Measurements from ENCODE around the gene ICAM4. TPM values are rescaled to one million over a fixed set of nuclear protein-coding genes. Genes with fewer than 3 reads are reported as not detected.

The ICAM4 gene
- total RNA-seq, 1 donor from 2014 or later, result 0.13 TPM

DNA sequence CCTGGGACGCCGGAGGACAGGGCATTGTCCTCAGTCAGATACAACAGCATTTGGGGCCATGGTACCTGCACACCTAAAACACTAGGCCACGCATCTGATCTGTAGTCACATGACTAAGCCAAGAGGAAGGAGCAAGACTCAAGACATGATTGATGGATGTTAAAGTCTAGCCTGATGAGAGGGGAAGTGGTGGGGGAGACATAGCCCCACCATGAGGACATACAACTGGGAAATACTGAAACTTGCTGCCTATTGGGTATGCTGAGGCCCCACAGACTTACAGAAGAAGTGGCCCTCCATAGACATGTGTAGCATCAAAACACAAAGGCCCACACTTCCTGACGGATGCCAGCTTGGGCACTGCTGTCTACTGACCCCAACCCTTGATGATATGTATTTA, 1.4 kb upstream of the ICAM4 start:
- DNase-seq (ENCODE audit: low read depth), result no peak
- Histone ChIP-seq H3K4me3 (ENCODE audit: low read depth, low read length) (no peak overlapping the region), H3K36me3 (ENCODE audit: control insufficient read depth, insufficient read depth, low read length) (no peaks in the 10 kb centered on the region), H3K27me3 (ENCODE audit: control insufficient read depth, insufficient read depth, low read length) (peaks cover 35% of the 10 kb centered on the region)
- TF ChIP-seq, protein P1, sequence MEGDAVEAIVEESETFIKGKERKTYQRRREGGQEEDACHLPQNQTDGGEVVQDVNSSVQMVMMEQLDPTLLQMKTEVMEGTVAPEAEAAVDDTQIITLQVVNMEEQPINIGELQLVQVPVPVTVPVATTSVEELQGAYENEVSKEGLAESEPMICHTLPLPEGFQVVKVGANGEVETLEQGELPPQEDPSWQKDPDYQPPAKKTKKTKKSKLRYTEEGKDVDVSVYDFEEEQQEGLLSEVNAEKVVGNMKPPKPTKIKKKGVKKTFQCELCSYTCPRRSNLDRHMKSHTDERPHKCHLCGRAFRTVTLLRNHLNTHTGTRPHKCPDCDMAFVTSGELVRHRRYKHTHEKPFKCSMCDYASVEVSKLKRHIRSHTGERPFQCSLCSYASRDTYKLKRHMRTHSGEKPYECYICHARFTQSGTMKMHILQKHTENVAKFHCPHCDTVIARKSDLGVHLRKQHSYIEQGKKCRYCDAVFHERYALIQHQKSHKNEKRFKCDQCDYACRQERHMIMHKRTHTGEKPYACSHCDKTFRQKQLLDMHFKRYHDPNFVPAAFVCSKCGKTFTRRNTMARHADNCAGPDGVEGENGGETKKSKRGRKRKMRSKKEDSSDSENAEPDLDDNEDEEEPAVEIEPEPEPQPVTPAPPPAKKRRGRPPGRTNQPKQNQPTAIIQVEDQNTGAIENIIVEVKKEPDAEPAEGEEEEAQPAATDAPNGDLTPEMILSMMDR (IDR thresholded peaks at IDR 0.05; ENCODE audit: insufficient read depth, low read length, poor library complexity, severe bottlenecking), result no peak

DNA sequence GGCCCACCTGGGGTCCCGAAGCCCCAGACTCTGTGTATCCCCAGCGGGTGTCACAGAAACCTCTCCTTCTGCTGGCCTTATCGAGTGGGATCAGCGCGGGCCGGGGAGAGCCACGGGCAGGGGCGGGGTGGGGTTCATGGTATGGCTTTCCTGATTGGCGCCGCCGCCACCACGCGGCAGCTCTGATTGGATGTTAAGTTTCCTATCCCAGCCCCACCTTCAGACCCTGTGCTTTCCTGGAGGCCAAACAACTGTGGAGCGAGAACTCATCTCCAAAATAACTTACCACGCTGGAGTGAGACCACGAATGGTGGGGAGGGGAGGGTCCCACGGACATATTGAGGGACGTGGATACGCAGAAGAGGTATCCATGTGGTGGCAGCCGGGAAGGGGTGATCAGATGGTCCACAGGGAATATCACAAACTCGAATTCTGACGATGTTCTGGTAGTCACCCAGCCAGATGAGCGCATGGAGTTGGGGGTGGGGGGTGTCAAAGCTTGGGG, 2.0 kb downstream of the ICAM4 start:
- no peak for DNase-seq (ENCODE audit: low read depth)
- Histone ChIP-seq H3K36me3 (ENCODE audit: control insufficient read depth, insufficient read depth, low read length) (no peaks in the 10 kb centered on the region), H3K4me3 (ENCODE audit: low read depth, low read length) (no peak overlapping the region), H3K27me3 (ENCODE audit: control insufficient read depth, insufficient read depth, low read length) (peaks cover 68% of the 10 kb centered on the region)
- TF ChIP-seq, protein P1 (IDR thresholded peaks at IDR 0.05; ENCODE audit: insufficient read depth, low read length, poor library complexity, severe bottlenecking), result no peak

DNA sequence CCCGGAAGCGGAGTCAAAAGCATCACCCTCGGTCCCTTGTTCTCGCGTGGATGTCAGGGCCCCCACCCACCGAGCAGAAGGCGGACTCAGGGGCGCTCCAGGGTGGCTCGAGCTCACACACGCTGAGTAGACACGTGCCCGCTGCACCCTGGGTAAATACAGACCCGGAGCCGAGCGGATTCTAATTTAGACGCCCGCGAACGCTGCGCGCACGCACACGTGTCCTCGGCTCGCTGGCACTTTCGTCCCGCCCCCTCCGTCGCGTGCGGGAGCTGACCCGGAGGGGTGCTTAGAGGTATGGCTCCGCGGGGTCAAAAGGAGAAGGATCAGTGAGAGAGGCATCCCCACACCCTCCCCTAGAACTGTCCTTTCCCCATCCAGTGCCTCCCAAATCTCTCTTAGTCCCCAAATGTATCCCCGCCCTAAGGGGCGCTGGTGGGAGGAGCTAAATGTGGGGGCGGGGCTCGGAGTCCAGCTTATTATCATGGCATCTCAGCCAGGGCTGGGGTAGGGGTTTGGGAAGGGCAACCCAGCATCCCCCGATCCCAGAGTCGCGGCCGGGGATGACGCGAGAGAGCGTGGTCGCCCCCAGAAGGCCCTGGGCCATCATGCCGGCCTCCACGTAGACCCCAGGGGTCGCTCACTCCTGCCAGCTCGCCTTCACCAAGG, 2.5 kb downstream of the ICAM4 start:
- H3K27me3 ChIP-seq (ENCODE audit: control insufficient read depth, insufficient read depth, low read length), result peaks cover 74% of the 10 kb centered on the region
- H3K4me3 ChIP-seq (ENCODE audit: low read depth, low read length), result peak overlapping the region; percentile 14
- no peak for DNase-seq (ENCODE audit: low read depth)

DNA sequence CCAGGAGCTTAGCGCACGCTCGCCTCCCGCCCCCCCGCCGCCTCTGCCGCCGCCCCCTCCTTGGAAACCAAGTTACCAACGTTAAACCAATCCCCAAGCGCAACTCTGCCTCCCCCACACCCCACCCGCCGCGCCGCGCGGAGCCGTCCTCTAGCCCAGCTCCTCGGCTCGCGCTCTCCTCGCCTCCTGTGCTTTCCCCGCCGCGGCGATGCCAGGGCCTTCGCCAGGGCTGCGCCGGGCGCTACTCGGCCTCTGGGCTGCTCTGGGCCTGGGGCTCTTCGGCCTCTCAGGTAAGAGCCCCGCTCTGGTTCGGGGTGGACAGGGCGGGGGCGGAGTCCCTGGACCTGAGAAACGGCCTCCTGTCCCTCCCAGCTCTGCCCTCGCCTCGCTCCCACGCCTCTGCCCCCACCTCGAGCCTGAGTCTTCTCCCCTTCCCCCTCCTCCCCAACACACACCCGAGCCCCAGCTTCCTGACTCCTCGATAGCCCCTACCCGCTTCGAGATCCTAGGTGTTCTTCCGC, 3.1 kb downstream of the ICAM4 start, which contains the start of gene ICAM5:
Gene ICAM5 (plus strand): TSS at position 117 of the 521 bp plus-strand sequence. CDS start 92 bp downstream, at position 209.
- no peak for DNase-seq (ENCODE audit: low read depth)
- TF ChIP-seq, protein P1 (IDR thresholded peaks at IDR 0.05; ENCODE audit: insufficient read depth, low read length, poor library complexity, severe bottlenecking), result no peak
- H3K36me3 ChIP-seq (ENCODE audit: control insufficient read depth, insufficient read depth, low read length), result no peaks in the 10 kb centered on the region
- H3K27me3 ChIP-seq (ENCODE audit: control insufficient read depth, insufficient read depth, low read length), result peaks cover 80% of the 10 kb centered on the region
- peak within 1 kb of the TSS; percentile 14 for H3K4me3 ChIP-seq (ENCODE audit: low read depth, low read length)

More for the DNA sequence above, 2.5 kb downstream of the ICAM4 start:
- no peaks in the 10 kb centered on the region for H3K36me3 ChIP-seq (ENCODE audit: control insufficient read depth, insufficient read depth, low read length)
- TF ChIP-seq, protein P1 (IDR thresholded peaks at IDR 0.05; ENCODE audit: insufficient read depth, low read length, poor library complexity, severe bottlenecking), result no peak

DNA sequence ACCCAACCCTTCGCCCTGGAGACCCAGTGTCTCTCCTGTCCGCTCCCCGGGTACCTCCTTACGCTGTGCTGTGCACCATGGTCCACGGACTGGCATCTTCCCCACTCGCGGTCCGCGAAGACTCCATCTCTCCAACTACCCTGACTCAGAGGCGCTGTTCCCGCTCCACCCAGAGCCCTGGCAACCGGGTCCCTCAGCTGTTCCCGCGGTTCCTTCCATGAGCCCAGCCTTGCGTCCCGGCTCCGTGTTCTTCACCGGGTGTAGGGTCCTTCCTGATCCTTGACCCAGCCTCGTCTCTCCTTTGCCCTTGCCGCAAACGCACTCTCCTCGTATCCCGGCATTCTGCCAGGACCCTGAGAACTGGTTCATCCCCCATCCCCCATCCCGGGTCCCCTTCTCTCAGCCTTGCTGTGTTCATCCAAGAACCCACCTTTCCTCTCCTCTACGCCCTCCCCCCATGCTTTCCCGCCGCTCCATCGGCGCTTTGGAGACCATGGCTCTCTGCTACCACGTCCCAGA, 3.7 kb downstream of the ICAM4 start:
- Histone ChIP-seq H3K36me3 (ENCODE audit: control insufficient read depth, insufficient read depth, low read length) (no peaks in the 10 kb centered on the region), H3K4me3 (ENCODE audit: low read depth, low read length) (no peak overlapping the region), H3K27me3 (ENCODE audit: control insufficient read depth, insufficient read depth, low read length) (peaks cover 86% of the 10 kb centered on the region)
- DNase-seq (ENCODE audit: low read depth), result no peak
- TF ChIP-seq, protein P1 (IDR thresholded peaks at IDR 0.05; ENCODE audit: insufficient read depth, low read length, poor library complexity, severe bottlenecking), result no peak
